Measurements from ENCODE around the gene DMXL1. TPM values are rescaled to one million over a fixed set of nuclear protein-coding genes. Genes with fewer than 3 reads are reported as not detected.

The DMXL1 gene, protein sequence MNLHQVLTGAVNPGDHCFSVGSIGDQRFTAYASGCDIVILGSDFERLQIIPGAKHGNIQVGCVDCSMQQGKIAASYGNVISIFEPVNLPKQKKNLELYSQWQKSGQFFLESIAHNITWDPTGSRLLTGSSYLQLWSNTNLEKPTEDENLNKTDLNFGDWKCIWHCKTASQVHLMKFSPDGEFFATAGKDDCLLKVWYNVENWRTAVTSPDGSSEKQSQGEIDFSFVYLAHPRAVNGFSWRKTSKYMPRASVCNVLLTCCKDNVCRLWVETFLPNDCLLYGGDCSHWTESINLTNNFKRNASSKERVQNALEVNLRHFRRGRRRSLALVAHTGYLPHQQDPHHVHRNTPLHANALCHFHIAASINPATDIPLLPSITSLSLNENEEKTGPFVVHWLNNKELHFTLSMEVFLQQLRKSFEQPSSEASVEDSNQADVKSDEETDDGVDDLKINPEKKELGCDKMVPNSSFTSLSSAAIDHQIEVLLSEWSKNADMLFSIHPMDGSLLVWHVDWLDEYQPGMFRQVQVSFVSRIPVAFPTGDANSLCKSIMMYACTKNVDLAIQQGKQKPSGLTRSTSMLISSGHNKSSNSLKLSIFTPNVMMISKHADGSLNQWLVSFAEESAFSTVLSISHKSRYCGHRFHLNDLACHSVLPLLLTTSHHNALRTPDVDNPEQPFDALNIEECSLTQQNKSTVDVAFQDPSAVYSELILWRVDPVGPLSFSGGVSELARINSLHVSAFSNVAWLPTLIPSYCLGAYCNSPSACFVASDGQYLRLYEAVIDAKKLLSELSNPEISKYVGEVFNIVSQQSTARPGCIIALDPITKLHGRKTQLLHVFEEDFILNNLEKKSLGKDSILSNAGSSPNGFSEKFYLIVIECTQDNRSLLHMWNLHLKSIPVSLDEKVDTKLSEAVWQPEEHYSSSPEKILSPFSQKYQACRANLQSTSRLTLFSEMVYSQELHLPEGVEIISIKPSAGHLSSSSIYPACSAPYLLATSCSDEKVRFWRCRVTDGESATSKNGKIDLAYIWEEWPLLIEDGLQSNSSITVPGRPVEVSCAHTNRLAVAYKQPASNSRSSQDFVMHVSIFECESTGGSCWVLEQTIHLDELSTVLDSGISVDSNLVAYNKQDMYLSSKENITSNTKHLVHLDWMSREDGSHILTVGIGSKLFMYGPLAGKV (N-terminal part only)
- 56.4 TPM for total RNA-seq
- long read RNA-seq, partial matches to known transcripts = 16 of 24 reads
- long read RNA-seq, other reads (novel, unspliced or antisense) = 7 of 24 reads

- ATAC-seq (peak; percentile 96 to 97), DNase-seq (peak; percentile 100)
- Histone ChIP-seq H3K4me3 (peak within 1 kb of the TSS; percentile 84), H3K27ac (peak within 1 kb of the TSS; percentile 96), H3K36me3 (no peaks in the 10 kb centered on the region), H3K27me3 (ENCODE audit: low read depth) (no peaks in the 10 kb centered on the region), H3K4me1 (peaks cover 40% of the 10 kb centered on the region), H3K9me3 (no peaks in the 10 kb centered on the region)
- intact Hi-C loops (cut with DNase I) = no loop called here
- TF ChIP-seq, protein P1, sequence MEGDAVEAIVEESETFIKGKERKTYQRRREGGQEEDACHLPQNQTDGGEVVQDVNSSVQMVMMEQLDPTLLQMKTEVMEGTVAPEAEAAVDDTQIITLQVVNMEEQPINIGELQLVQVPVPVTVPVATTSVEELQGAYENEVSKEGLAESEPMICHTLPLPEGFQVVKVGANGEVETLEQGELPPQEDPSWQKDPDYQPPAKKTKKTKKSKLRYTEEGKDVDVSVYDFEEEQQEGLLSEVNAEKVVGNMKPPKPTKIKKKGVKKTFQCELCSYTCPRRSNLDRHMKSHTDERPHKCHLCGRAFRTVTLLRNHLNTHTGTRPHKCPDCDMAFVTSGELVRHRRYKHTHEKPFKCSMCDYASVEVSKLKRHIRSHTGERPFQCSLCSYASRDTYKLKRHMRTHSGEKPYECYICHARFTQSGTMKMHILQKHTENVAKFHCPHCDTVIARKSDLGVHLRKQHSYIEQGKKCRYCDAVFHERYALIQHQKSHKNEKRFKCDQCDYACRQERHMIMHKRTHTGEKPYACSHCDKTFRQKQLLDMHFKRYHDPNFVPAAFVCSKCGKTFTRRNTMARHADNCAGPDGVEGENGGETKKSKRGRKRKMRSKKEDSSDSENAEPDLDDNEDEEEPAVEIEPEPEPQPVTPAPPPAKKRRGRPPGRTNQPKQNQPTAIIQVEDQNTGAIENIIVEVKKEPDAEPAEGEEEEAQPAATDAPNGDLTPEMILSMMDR (IDR thresholded peaks at IDR 0.05) = no peak
Measured at GRCh38 chr5:119070828-119071560, at the start of gene DMXL1. DMXL1 (plus strand) TSS chr5:119071087; CDS start chr5:119071570, 483 bp downstream.

- H3K27ac ChIP-seq = no peak overlapping the region
- TF ChIP-seq, protein P1 (IDR thresholded peaks at IDR 0.05) = no peak
- ATAC-seq (no peak), DNase-seq (no peak)
- no peaks in the 10 kb centered on the region for H3K27me3 ChIP-seq (ENCODE audit: low read depth)
- H3K36me3 ChIP-seq = no peaks in the 10 kb centered on the region
- no peaks in the 10 kb centered on the region for H3K9me3 ChIP-seq
- H3K4me1 ChIP-seq = no peaks in the 10 kb centered on the region
- intact Hi-C loops (cut with DNase I) = no loop called here
- H3K4me3 ChIP-seq = no peak overlapping the region
Measured at GRCh38 chr5:119021149-119021732, 49.6 kb upstream of the DMXL1 start.

DNA sequence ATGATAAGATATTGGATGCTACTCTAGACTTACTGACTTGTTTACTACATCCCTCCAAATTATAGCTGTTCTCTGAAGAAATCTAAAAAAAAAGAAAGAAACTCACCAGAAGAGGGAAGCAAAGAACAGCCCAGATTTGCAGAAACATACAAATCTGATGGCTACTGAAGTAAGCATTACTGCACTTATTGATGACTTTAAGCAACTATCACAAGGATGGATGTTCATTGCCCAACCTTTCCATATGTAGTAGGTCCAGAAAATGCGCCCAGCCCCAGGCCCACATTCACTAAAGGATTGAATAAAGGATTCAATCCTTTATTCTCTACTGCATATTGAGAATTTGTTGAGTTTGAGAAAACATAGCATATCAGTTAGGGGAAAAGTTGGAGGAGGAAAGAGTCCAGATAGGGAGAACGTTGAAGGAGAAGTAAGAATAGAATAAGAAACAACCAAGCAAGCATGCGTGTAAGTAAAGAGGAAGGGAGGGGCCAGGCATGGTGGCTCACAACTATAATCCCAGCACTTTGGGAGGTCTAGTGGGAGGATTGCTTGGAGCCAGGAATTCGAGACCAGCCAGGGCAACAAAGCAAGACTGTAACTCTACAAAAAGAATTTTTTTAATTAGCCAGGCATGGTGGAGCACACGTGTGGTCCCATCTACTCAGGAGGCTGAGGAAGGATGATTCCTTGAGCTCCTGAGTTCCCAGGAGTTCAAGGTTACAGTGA, 48.7 kb upstream of the DMXL1 start:
- DNase-seq = no peak
- Histone ChIP-seq H3K36me3 (no peaks in the 10 kb centered on the region), H3K4me3 (no peak overlapping the region), H3K27ac (no peak overlapping the region), H3K4me1 (no peaks in the 10 kb centered on the region), H3K9me3 (no peaks in the 10 kb centered on the region), H3K27me3 (ENCODE audit: low read depth) (no peaks in the 10 kb centered on the region)
- intact Hi-C loops (cut with DNase I) = no loop called here
- ATAC-seq = no peak
- TF ChIP-seq, protein P1 (IDR thresholded peaks at IDR 0.05) = peak; percentile 29

- intact Hi-C loops (cut with DNase I) = no loop called here
- no peaks in the 10 kb centered on the region for H3K9me3 ChIP-seq
- H3K36me3 ChIP-seq = no peaks in the 10 kb centered on the region
- no peak overlapping the region for H3K4me3 ChIP-seq
- no peak for DNase-seq
- no peaks in the 10 kb centered on the region for H3K4me1 ChIP-seq
- H3K27ac ChIP-seq = no peak overlapping the region
- no peak for ATAC-seq
- H3K27me3 ChIP-seq (ENCODE audit: low read depth) = no peaks in the 10 kb centered on the region
- TF ChIP-seq, protein P1 (IDR thresholded peaks at IDR 0.05) = no peak
Measured at GRCh38 chr5:119022773-119023172, 48.1 kb upstream of the DMXL1 start.
